Endothelial cell of umbilical vein (primary cell): ENCODE measurements around the gene PCNT. TPM values are rescaled to one million over a fixed set of nuclear protein-coding genes. Genes with fewer than 3 reads are reported as not detected.

Source experiments
- BruUV-seq: library from RNA; stranded (reverse); fragments of 400-500 nt; replicated peaks from 2 replicates; lab custom pipeline; 2021; lab: Mats Ljungman, UMichigan
- CTCF ChIA-PET: fragments of 300-600, 350-600 bp; sonication (Branson Sonifier 250); formaldehyde crosslinking; loops from one replicate; lab custom pipeline; 2021; ENCODE audit warnings: antibody characterized with exemption, inconsistent platforms; lab: Charles Lee
- POLR2A ChIA-PET: fragments of 300-600, 350-600 bp; sonication (Branson Sonifier 250); formaldehyde crosslinking; loops from one replicate; lab custom pipeline; 2021; ENCODE audit warnings: antibody characterized with exemption, inconsistent platforms; lab: Charles Lee
- DNase-seq: peaks from one replicate; pipeline ENCODE4 v3.0.0-alpha.2; 2011; ENCODE audit warnings: low read depth, low spot score
- FAIRE-seq: peaks from 2 replicates; lab custom pipeline; 2011; peaks lifted over from hg19 to GRCh38; lab: Jason Lieb, UNC
- H2AFZ ChIP-seq: 2 replicates; pipeline ENCODE4 v1.6.0; 2012; ENCODE audit warnings: low read depth, low read length, control low read depth, inconsistent platforms
- H3K27ac ChIP-seq: 2 replicates; pipeline ENCODE4 v1.5.1; 2011; ENCODE audit warnings: low read depth, mild to moderate bottlenecking, control low read depth, low read length, moderate library complexity; ENCODE audit not compliant: insufficient read depth
- H3K27me3 ChIP-seq, 2 experiments: 2 replicates each; pipeline versions ENCODE4 v1.6.0 to v1.6.1; 2011; ENCODE audit warnings: low read length in 2 of 2, mixed read lengths in 1 of 2; ENCODE audit not compliant: control insufficient read depth in 2 of 2, insufficient read depth in 2 of 2
- H3K36me3 ChIP-seq, 2 experiments: 2 replicates in 1 of 2; 3 replicates in 1 of 2; pipeline ENCODE4 v1.5.1; 2011; ENCODE audit warnings: low read length in 2 of 2, mild to moderate bottlenecking in 1 of 2, moderate library complexity in 1 of 2; ENCODE audit not compliant: control insufficient read depth in 2 of 2, insufficient read depth in 2 of 2; ENCODE audit errors: extremely low read depth in 1 of 2
- H3K4me1 ChIP-seq: 3 replicates; pipeline ENCODE4 v1.5.1; 2011; ENCODE audit warnings: mild to moderate bottlenecking, low read length; ENCODE audit not compliant: control insufficient read depth, insufficient read depth; ENCODE audit errors: extremely low read depth
- H3K4me2 ChIP-seq: 2 replicates; pipeline ENCODE4 v1.6.1; 2011; ENCODE audit warnings: low read length, control low read depth, mixed read lengths; ENCODE audit not compliant: insufficient read depth
- H3K4me3 ChIP-seq, 3 experiments: fragments of 200-600 bp in 1 of 3; sonication (generic), shearing (Covaris generic) in 1 of 3; replicated peaks in 1 of 3; 2 replicates each; pipeline ENCODE4 v1.5.1; 2011 to 2016; ENCODE audit warnings: control low read depth in 3 of 3, low read length in 3 of 3, mild to moderate bottlenecking in 2 of 3, inconsistent platforms in 1 of 3, low read depth in 1 of 3, moderate library complexity in 1 of 3; ENCODE audit not compliant: insufficient read depth in 1 of 3
- H3K79me2 ChIP-seq: 2 replicates; pipeline ENCODE4 v1.6.0; 2012; ENCODE audit warnings: low read length, inconsistent platforms; ENCODE audit not compliant: control insufficient read depth, insufficient read depth
- H3K9ac ChIP-seq: replicated peaks from 2 replicates; pipeline ENCODE3; 2011; ENCODE audit warnings: low read length, control low read depth; ENCODE audit not compliant: insufficient read depth; ENCODE audit errors: extremely low read depth
- H3K9me1 ChIP-seq: replicated peaks from 3 replicates; pipeline ENCODE4 v1.6.0; 2011; ENCODE audit warnings: mild to moderate bottlenecking, low read length; ENCODE audit not compliant: control insufficient read depth, insufficient read depth; ENCODE audit errors: extremely low read depth
- H3K9me3 ChIP-seq: replicated peaks from 2 replicates; pipeline ENCODE4 v1.5.1; 2012; ENCODE audit warnings: low read length, inconsistent platforms; ENCODE audit not compliant: control insufficient read depth, insufficient read depth
- H4K20me1 ChIP-seq: replicated peaks from 2 replicates; pipeline ENCODE3; 2011; ENCODE audit warnings: mild to moderate bottlenecking, low read length; ENCODE audit not compliant: control insufficient read depth, insufficient read depth; ENCODE audit errors: extremely low read depth
- CTCF ChIP-seq, 2 donors: IDR thresholded peaks; 1 replicate in 1 of 2; 2 replicates in 1 of 2; pipeline ENCODE4 v1.5.1; 2011; ENCODE audit warnings: low read length in 2 of 2, mild to moderate bottlenecking in 2 of 2, moderate library complexity in 2 of 2, control low read depth in 1 of 2, inconsistent platforms in 1 of 2, low read depth in 1 of 2; ENCODE audit not compliant: insufficient read depth in 1 of 2; ENCODE audit errors: extremely low read depth in 1 of 2
- EZH2 ChIP-seq: IDR thresholded peaks from 2 replicates; pipeline ENCODE4 v1.6.1; 2012; ENCODE audit warnings: borderline replicate concordance, low read depth, mild to moderate bottlenecking, moderate library complexity, low read length, inconsistent platforms; ENCODE audit not compliant: severe bottlenecking
- FOS ChIP-seq: IDR thresholded peaks from 2 replicates; pipeline ENCODE4 v1.6.1; 2011; ENCODE audit warnings: mild to moderate bottlenecking, low read length, moderate library complexity, borderline replicate concordance; ENCODE audit not compliant: insufficient read depth
- GATA2 ChIP-seq: IDR thresholded peaks from 2 replicates; pipeline ENCODE4 v1.7.0; 2011; ENCODE audit warnings: low read depth, mild to moderate bottlenecking, moderate library complexity, mixed read lengths, low read length; ENCODE audit not compliant: insufficient read length, insufficient read depth
- JUN ChIP-seq: IDR thresholded peaks from 2 replicates; pipeline ENCODE4 v1.6.1; 2011; ENCODE audit warnings: borderline replicate concordance, low read depth; ENCODE audit not compliant: insufficient read length, insufficient read depth
- MAX ChIP-seq: IDR thresholded peaks from 2 replicates; pipeline ENCODE4 v1.6.1; 2011; ENCODE audit not compliant: insufficient read depth, insufficient read length
- MYC ChIP-seq: IDR thresholded peaks from one replicate; pipeline ENCODE4 v1.6.1; 2011; ENCODE audit warnings: mild to moderate bottlenecking, low read depth, low read length
- POLR2A ChIP-seq: IDR thresholded peaks from 2 replicates; pipeline ENCODE4 v1.6.1; 2012; ENCODE audit warnings: low read depth, mild to moderate bottlenecking, control low read depth, low read length
- POLR2AphosphoS5 ChIP-seq: IDR thresholded peaks from 2 replicates; pipeline ENCODE4 v1.6.1; 2012; ENCODE audit warnings: low read depth, mild to moderate bottlenecking, control low read depth, low read length, moderate library complexity; ENCODE audit not compliant: insufficient read depth
- dilution Hi-C: fragments of 300-500 bp; cut with MboI; formaldehyde crosslinking; loops from one replicate; pipeline ENCODE4 v1.15.0; 2019; ENCODE audit warnings: low sequenced_read_pairs; ENCODE audit not compliant: extremely low pct_ligation_motif_present
- intact Hi-C: fragments of 100-400 bp; cut with micrococcal nuclease; formaldehyde crosslinking; loops from one replicate; pipeline ENCODE4 v1.10.0; 2022
- polyA plus RNA-seq, 4 experiments: library from polyadenylated mRNA; depleted of rRNA in 3 of 4; stranded (reverse) in 3 of 4; unstranded in 1 of 4; fragments of >200 nt; gene quantifications; 2 replicates each; pipeline versions ENCODE4 v1.2.1 to v1.2.3, GENCODE V29; 2011 to 2012; ENCODE audit warnings: missing spikeins in 1 of 4
- total RNA-seq: library from RNA; stranded (reverse); gene quantifications from 2 replicates; pipeline ENCODE4 v1.2.3, GENCODE V29; 2021

PCNT gene
- total and polyA plus RNA-seq, 2 donors (not counting 3 experiments of a cell fraction or from before 2014, with no cell fraction given): 9.6 to 49.5 TPM

GRCh38 chr21:46391773-46392172 lies 67.8 kb downstream of the PCNT start:
- FAIRE-seq (no peak), DNase-seq (no peak)
- Histone ChIP-seq H3K79me2 (no peaks in the 10 kb centered on the region), H3K27me3 (no peaks in the 10 kb centered on the region), H3K9ac (no peak overlapping the region), H3K4me2 (no peak overlapping the region), H3K4me3 (no peak overlapping the region), H3K36me3 (peaks cover 2 to 24% of the 10 kb centered on the region in 2 experiments), H3K9me3 (no peaks in the 10 kb centered on the region), H3K4me1 (no peaks in the 10 kb centered on the region), H3K9me1 (no peaks in the 10 kb centered on the region), H4K20me1 (no peaks in the 10 kb centered on the region), H3K27ac (no peak overlapping the region), H2AFZ (no peak overlapping the region)
- ChIA-PET CTCF (interaction anchor here (1.1 to 1.4 kb wide), 2 partner anchors 11 to 48 kb away, joined by 3 read pairs; no protein-coding TSS in a partner anchor), POLR2A (interaction anchor here (0.6 kb wide), 1 partner anchor 33 kb away, joined by 4 read pairs; no protein-coding TSS in a partner anchor)
- BruUV-seq: no TSS peak
- dilution Hi-C loops: no loop called here
- TF ChIP-seq GATA2: no peak
- no peak for TF ChIP-seq POLR2AphosphoS5
- TF ChIP-seq MAX: no peak
- TF ChIP-seq MYC: no peak
- no peak for TF ChIP-seq JUN
- TF ChIP-seq POLR2A: no peak
- TF ChIP-seq FOS: no peak
- TF ChIP-seq EZH2: no peak
- TF ChIP-seq CTCF (IDR thresholded peaks at IDR 0.05; ENCODE audit: extremely low read depth in 1 of 2, insufficient read depth in 1 of 2, low read depth in 1 of 2, low read length in 2 of 2): no peak
- intact Hi-C loops: no loop called here
